HEK293 (cell line): ENCODE measurements around the gene NAPB.
A peak's percentile ranks its signal among the peaks of the same experiment; 100 is the strongest.

Experiments
- FEZF1 ChIP-seq: fragments of 450-650 bp; formaldehyde crosslinking; IDR thresholded peaks from 2 replicates; pipeline ENCODE4 v1.5.1; 2016; ENCODE audit warnings: missing biosample characterization, missing genetic modification characterization
- GLI2 ChIP-seq: fragments of 450-650 bp; formaldehyde crosslinking; IDR thresholded peaks from 2 replicates; pipeline ENCODE4; 2017; ENCODE audit warnings: missing biosample characterization, missing genetic modification characterization, low read depth, borderline replicate concordance
- MYNN ChIP-seq: fragments of 450-650 bp; formaldehyde crosslinking; IDR thresholded peaks from 2 replicates; pipeline ENCODE4 v1.5.1; 2016; ENCODE audit warnings: missing biosample characterization, missing genetic modification characterization, borderline replicate concordance
- REPIN1 ChIP-seq: fragments of 450-650 bp; formaldehyde crosslinking; IDR thresholded peaks from 2 replicates; pipeline ENCODE4 v1.5.1; 2017; ENCODE audit warnings: missing biosample characterization, missing genetic modification characterization, low read depth
- SCRT1 ChIP-seq: fragments of 450-650 bp; formaldehyde crosslinking; IDR thresholded peaks from 2 replicates; pipeline ENCODE4 v1.5.1; 2016; ENCODE audit warnings: missing biosample characterization, missing genetic modification characterization, borderline replicate concordance
- ZBTB48 ChIP-seq: fragments of 450-650 bp; formaldehyde crosslinking; IDR thresholded peaks from 2 replicates; pipeline ENCODE4 v1.5.1; 2016; ENCODE audit warnings: missing biosample characterization, missing genetic modification characterization
- ZBTB8A ChIP-seq: fragments of 450-650 bp; formaldehyde crosslinking; IDR thresholded peaks from 2 replicates; pipeline ENCODE4 v1.5.1; 2016; ENCODE audit warnings: missing biosample characterization, missing genetic modification characterization
- ZNF114 ChIP-seq: fragments of 450-650 bp; formaldehyde crosslinking; IDR thresholded peaks from 2 replicates; pipeline ENCODE4 v1.5.0; 2017; ENCODE audit warnings: missing biosample characterization, missing genetic modification characterization
- ZNF121 ChIP-seq: fragments of 450-650 bp; formaldehyde crosslinking; IDR thresholded peaks from 2 replicates; pipeline ENCODE4 v1.5.1; 2016; ENCODE audit warnings: missing biosample characterization, missing genetic modification characterization
- ZNF133 ChIP-seq: fragments of 450-650 bp; formaldehyde crosslinking; IDR thresholded peaks from 2 replicates; pipeline ENCODE4 v1.5.1; 2016; ENCODE audit warnings: missing biosample characterization, missing genetic modification characterization
- ZNF157 ChIP-seq: fragments of 450-650 bp; formaldehyde crosslinking; IDR thresholded peaks from 2 replicates; pipeline ENCODE4 v1.5.1; 2016; ENCODE audit warnings: missing biosample characterization, missing genetic modification characterization
- ZNF221 ChIP-seq: fragments of 450-650 bp; formaldehyde crosslinking; IDR thresholded peaks from 2 replicates; pipeline ENCODE4 v1.5.1; 2017; ENCODE audit warnings: missing biosample characterization, missing genetic modification characterization, borderline replicate concordance
- ZNF274 ChIP-seq, 2 experiments: fragments of 200-500 bp in 1 of 2; fragments of 450-650 bp in 1 of 2; sonication (Bioruptor generic) in 1 of 2; formaldehyde crosslinking in 1 of 2; IDR thresholded peaks; 2 replicates each; pipeline versions ENCODE4 v1.5.1 to v1.6.1; 2014 to 2016; ENCODE audit warnings: borderline replicate concordance in 1 of 2, inconsistent platforms in 1 of 2, low read length in 1 of 2, missing biosample characterization in 1 of 2, missing genetic modification characterization in 1 of 2
- ZNF311 ChIP-seq: fragments of 450-650 bp; formaldehyde crosslinking; IDR thresholded peaks from 2 replicates; pipeline ENCODE4 v1.5.1; 2017; ENCODE audit warnings: missing biosample characterization, missing genetic modification characterization, borderline replicate concordance
- ZNF366 ChIP-seq: fragments of 450-650 bp; formaldehyde crosslinking; conservative IDR thresholded peaks from 2 replicates; pipeline ENCODE4 v1.5.1; 2016; ENCODE audit warnings: missing biosample characterization, missing genetic modification characterization
- ZNF394 ChIP-seq: fragments of 450-650 bp; formaldehyde crosslinking; IDR thresholded peaks from 2 replicates; pipeline ENCODE4 v1.5.1; 2016; ENCODE audit warnings: missing biosample characterization, missing genetic modification characterization, mild to moderate bottlenecking, moderate library complexity, borderline replicate concordance
- ZNF544 ChIP-seq: fragments of 450-650 bp; formaldehyde crosslinking; IDR thresholded peaks from 2 replicates; pipeline ENCODE4 v1.5.0; 2017; ENCODE audit warnings: missing biosample characterization, missing genetic modification characterization
- ZNF561 ChIP-seq: fragments of 450-650 bp; IDR thresholded peaks from 2 replicates; pipeline ENCODE4 v1.5.1; 2018; ENCODE audit warnings: missing biosample characterization, missing genetic modification characterization, borderline replicate concordance
- ZNF596 ChIP-seq: fragments of 450-650 bp; IDR thresholded peaks from 2 replicates; pipeline ENCODE4 v1.5.0; 2018; ENCODE audit warnings: missing biosample characterization, mild to moderate bottlenecking, missing genetic modification characterization, moderate library complexity
- ZNF610 ChIP-seq: fragments of 450-650 bp; formaldehyde crosslinking; IDR thresholded peaks from 2 replicates; pipeline ENCODE4 v1.5.1; 2016; ENCODE audit warnings: missing biosample characterization, missing genetic modification characterization, borderline replicate concordance
- ZNF623 ChIP-seq: fragments of 450-650 bp; formaldehyde crosslinking; IDR thresholded peaks from 2 replicates; pipeline ENCODE4 v1.5.1; 2016; ENCODE audit warnings: missing biosample characterization, missing genetic modification characterization
- ZNF654 ChIP-seq: fragments of 450-650 bp; formaldehyde crosslinking; IDR thresholded peaks from 2 replicates; pipeline ENCODE4 v1.5.1; 2016; ENCODE audit warnings: low read depth, missing biosample characterization, missing genetic modification characterization
- ZNF658 ChIP-seq: fragments of 450-650 bp; formaldehyde crosslinking; IDR thresholded peaks from 2 replicates; pipeline ENCODE4; 2016; ENCODE audit warnings: missing biosample characterization, missing genetic modification characterization
- ZNF677 ChIP-seq: fragments of 450-650 bp; IDR thresholded peaks from 2 replicates; pipeline ENCODE4 v1.5.0; 2018; ENCODE audit warnings: missing biosample characterization, mild to moderate bottlenecking, missing genetic modification characterization, moderate library complexity
- ZNF777 ChIP-seq: fragments of 450-650 bp; formaldehyde crosslinking; IDR thresholded peaks from 2 replicates; pipeline ENCODE4 v1.5.1; 2017; ENCODE audit warnings: missing biosample characterization, missing genetic modification characterization, borderline replicate concordance
- ZNF792 ChIP-seq: fragments of 450-650 bp; formaldehyde crosslinking; IDR thresholded peaks from 2 replicates; pipeline ENCODE4 v1.5.1; 2016; ENCODE audit warnings: missing biosample characterization, missing genetic modification characterization
- TF ChIP-seq, protein P1 (sequence below): fragments of 450-650 bp; formaldehyde crosslinking; IDR thresholded peaks from 2 replicates; pipeline ENCODE4 v1.5.1; 2016; ENCODE audit warnings: missing biosample characterization, missing genetic modification characterization
- TF ChIP-seq, protein P2 (sequence below): fragments of 450-650 bp; formaldehyde crosslinking; IDR thresholded peaks from 2 replicates; pipeline ENCODE4 v1.5.1; 2016; ENCODE audit warnings: missing biosample characterization, missing genetic modification characterization
- TF ChIP-seq, protein P3 (sequence below): fragments of 450-650 bp; formaldehyde crosslinking; IDR thresholded peaks from 2 replicates; pipeline ENCODE4 v1.5.1; 2017; ENCODE audit warnings: missing biosample characterization, mild to moderate bottlenecking, missing genetic modification characterization, moderate library complexity
- TF ChIP-seq, protein P4 (sequence below): fragments of 450-650 bp; formaldehyde crosslinking; IDR thresholded peaks from 2 replicates; pipeline ENCODE4 v1.5.1; 2016; ENCODE audit warnings: missing biosample characterization, missing genetic modification characterization

The NAPB gene

DNA sequence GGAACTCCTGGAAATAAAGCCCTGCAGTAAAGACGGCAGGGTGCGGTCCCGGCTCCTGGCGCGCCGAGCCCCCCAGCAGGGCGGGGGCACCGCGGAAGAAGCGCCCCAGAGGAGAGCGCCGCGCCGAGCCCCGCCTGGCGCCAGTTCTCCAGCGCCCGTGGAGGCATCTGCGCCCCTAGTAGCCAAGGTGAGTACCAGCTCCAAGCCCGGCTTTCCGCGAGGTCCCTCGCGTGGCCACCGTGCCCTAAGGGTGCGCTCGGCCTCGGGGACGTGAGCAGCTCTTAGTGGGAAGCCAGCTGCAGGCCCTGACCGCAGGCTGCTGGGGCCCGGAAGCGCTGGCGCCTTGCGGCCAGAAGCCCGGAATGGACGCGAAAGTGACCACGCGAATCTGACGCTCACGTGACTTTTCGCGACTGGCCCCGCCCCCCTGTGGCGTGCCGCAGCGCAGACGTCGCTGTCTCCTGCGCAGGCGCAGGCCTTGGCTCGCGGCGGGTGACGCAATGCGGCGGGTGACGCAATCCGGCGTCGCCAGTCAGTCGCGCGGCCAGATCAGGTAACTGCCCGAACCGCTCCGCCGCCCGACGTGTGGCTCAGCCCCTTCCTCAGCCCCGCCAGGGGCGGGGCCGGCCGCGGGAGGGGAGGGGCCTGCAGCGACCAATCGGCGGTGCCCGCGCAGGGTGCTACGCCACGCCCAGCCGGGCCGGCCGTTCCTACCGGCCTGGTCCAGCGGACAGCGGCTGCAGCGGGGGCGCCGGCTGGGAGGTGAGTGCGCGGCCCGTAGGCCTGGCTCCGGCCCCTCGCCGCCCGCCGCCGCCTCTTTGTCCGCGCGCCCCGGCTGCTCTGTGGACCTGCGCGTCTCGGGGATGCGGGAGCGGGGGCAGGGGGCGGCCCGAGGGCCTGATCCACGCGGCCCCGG, 59.6 kb downstream of the NAPB start, which contains the start of gene GZF1 (continued):
- TF ChIP-seq, protein P1, sequence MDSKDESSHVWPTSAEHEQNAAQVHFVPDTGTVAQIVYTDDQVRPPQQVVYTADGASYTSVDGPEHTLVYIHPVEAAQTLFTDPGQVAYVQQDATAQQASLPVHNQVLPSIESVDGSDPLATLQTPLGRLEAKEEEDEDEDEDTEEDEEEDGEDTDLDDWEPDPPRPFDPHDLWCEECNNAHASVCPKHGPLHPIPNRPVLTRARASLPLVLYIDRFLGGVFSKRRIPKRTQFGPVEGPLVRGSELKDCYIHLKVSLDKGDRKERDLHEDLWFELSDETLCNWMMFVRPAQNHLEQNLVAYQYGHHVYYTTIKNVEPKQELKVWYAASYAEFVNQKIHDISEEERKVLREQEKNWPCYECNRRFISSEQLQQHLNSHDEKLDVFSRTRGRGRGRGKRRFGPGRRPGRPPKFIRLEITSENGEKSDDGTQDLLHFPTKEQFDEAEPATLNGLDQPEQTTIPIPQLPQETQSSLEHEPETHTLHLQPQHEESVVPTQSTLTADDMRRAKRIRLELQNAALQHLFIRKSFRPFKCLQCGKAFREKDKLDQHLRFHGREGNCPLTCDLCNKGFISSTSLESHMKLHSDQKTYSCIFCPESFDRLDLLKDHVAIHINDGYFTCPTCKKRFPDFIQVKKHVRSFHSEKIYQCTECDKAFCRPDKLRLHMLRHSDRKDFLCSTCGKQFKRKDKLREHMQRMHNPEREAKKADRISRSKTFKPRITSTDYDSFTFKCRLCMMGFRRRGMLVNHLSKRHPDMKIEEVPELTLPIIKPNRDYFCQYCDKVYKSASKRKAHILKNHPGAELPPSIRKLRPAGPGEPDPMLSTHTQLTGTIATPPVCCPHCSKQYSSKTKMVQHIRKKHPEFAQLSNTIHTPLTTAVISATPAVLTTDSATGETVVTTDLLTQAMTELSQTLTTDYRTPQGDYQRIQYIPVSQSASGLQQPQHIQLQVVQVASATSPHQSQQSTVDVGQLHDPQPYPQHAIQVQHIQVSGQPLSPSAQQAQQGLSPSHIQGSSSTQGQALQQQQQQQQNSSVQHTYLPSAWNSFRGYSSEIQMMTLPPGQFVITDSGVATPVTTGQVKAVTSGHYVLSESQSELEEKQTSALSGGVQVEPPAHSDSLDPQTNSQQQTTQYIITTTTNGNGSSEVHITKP (tag by site-specific recombination) = 0 out of 2 replicates have a peak, but pooled peaks have one; percentile 16
- no peak for TF ChIP-seq ZNF623 (tag by site-specific recombination)
- TF ChIP-seq, protein P2, sequence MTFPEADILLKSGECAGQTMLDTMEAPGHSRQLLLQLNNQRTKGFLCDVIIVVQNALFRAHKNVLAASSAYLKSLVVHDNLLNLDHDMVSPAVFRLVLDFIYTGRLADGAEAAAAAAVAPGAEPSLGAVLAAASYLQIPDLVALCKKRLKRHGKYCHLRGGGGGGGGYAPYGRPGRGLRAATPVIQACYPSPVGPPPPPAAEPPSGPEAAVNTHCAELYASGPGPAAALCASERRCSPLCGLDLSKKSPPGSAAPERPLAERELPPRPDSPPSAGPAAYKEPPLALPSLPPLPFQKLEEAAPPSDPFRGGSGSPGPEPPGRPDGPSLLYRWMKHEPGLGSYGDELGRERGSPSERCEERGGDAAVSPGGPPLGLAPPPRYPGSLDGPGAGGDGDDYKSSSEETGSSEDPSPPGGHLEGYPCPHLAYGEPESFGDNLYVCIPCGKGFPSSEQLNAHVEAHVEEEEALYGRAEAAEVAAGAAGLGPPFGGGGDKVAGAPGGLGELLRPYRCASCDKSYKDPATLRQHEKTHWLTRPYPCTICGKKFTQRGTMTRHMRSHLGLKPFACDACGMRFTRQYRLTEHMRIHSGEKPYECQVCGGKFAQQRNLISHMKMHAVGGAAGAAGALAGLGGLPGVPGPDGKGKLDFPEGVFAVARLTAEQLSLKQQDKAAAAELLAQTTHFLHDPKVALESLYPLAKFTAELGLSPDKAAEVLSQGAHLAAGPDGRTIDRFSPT (tag by site-specific recombination) = peak; percentile 85
- TF ChIP-seq SCRT1 (tag by site-specific recombination) = no peak
- TF ChIP-seq ZNF157 (tag by site-specific recombination) = no peak
- no peak for TF ChIP-seq ZNF274 (IDR thresholded peaks at IDR 0.05; ENCODE audit: low read length)
- TF ChIP-seq ZNF274 (tag by site-specific recombination; IDR thresholded peaks at IDR 0.05; ENCODE audit: borderline replicate concordance) = no peak
- TF ChIP-seq ZNF596 (tag by site-specific recombination) = 0 out of 2 replicates have a peak, but pooled peaks have one; percentile 34
- no peak for TF ChIP-seq REPIN1
- TF ChIP-seq ZNF792 (tag by site-specific recombination) = no peak
- TF ChIP-seq FEZF1 (tag by site-specific recombination) = 0 out of 2 replicates have a peak, but pooled peaks have one; percentile 34
- TF ChIP-seq ZNF366 = no peak
- no peak for TF ChIP-seq ZNF654
- TF ChIP-seq ZNF610 = peak; percentile 81; the same call in 1 of the 2 replicates
- TF ChIP-seq, protein P3, sequence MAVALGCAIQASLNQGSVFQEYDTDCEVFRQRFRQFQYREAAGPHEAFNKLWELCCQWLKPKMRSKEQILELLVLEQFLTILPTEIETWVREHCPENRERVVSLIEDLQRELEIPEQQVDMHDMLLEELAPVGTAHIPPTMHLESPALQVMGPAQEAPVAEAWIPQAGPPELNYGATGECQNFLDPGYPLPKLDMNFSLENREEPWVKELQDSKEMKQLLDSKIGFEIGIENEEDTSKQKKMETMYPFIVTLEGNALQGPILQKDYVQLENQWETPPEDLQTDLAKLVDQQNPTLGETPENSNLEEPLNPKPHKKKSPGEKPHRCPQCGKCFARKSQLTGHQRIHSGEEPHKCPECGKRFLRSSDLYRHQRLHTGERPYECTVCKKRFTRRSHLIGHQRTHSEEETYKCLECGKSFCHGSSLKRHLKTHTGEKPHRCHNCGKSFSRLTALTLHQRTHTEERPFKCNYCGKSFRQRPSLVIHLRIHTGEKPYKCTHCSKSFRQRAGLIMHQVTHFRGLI (tag by site-specific recombination) = peak; percentile 49; the same call in 1 of the 2 replicates
- no peak for TF ChIP-seq ZNF121 (tag by site-specific recombination)
- TF ChIP-seq ZNF394 = peak; percentile 47; the same call in 1 of the 2 replicates
- peak; percentile 50; the same call in 1 of the 2 replicates for TF ChIP-seq ZBTB48 (tag by site-specific recombination)
- TF ChIP-seq ZNF221 (tag by site-specific recombination) = no peak
- TF ChIP-seq GLI2 (tag by site-specific recombination) = no peak
- TF ChIP-seq MYNN (tag by site-specific recombination) = no peak
- no peak for TF ChIP-seq ZNF677 (tag by site-specific recombination)
- TF ChIP-seq ZNF777 (tag by site-specific recombination) = no peak
- TF ChIP-seq ZNF133 (tag by site-specific recombination) = no peak
- TF ChIP-seq, protein P4, sequence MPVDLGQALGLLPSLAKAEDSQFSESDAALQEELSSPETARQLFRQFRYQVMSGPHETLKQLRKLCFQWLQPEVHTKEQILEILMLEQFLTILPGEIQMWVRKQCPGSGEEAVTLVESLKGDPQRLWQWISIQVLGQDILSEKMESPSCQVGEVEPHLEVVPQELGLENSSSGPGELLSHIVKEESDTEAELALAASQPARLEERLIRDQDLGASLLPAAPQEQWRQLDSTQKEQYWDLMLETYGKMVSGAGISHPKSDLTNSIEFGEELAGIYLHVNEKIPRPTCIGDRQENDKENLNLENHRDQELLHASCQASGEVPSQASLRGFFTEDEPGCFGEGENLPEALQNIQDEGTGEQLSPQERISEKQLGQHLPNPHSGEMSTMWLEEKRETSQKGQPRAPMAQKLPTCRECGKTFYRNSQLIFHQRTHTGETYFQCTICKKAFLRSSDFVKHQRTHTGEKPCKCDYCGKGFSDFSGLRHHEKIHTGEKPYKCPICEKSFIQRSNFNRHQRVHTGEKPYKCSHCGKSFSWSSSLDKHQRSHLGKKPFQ (tag by site-specific recombination) = no peak
- no peak for TF ChIP-seq ZNF658 (tag by site-specific recombination)
- TF ChIP-seq ZBTB8A (tag by site-specific recombination) = peak; percentile 100
- no peak for TF ChIP-seq ZNF561
- no peak for TF ChIP-seq ZNF114 (tag by site-specific recombination)
- no peak for TF ChIP-seq ZNF544
- TF ChIP-seq ZNF311 = no peak
